NCI-H2196 (cell line): ENCODE results near the gene GRIK1.

Experiments used
- DNase-seq: peaks from one replicate; lab custom pipeline; 2025; ENCODE audit not compliant: unreplicated experiment; lab: John Stamatoyannopoulos, UW

GRIK1 gene

DNA sequence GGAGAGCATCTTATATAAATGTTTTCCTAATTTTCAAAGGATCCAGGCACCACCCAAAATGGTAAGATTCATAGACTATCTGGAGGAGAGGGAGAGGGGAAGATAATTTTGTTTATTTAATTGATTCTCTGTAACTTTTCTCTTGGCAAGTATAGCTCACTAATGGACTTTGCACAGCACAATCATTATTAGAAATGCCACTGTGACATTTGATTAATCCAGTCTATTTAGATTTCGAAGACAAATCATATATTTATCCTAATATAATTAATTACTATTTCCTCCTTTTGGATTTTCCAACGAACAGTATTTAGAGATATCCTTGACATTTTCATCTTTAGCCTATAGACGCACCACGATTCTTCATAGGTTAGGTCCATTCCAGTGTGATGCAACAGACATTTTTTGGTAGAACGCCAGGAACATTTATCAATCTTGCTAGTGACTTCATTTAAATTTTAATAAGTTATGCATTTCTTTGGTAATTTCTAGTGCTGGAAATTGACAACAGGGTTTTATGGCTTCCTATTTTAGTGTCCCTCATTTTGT is 152.4 kb downstream of the GRIK1 start:
- no peak for DNase-seq

- DNase-seq = no peak
These were observed 153.1 kb downstream of the GRIK1 start for GRCh38 chr21:29786496-29787360.

GRCh38 chr21:29777160-29777559 is 162.6 kb downstream of the GRIK1 start:
- no peak for DNase-seq

DNA sequence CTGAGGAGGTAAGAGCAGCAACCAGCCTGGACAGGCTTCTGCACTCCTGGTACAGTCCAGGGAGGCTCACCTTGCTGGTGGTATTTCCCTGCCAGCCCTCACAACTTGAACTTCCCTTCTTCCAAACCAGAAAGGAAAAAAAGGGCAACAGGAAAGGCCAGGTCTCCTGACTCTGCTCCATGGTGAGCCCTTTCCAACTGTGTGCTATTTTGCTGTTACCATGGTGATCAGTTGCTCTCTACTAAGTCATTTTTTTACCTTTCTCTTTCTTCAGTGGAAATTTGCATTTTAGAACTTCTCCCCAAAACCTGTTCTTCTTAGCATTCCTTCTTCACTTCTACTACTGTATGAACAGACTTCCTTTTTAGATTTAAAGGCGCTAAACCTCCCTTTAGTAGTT is 164.3 kb downstream of the GRIK1 start:
- no peak for DNase-seq

DNA sequence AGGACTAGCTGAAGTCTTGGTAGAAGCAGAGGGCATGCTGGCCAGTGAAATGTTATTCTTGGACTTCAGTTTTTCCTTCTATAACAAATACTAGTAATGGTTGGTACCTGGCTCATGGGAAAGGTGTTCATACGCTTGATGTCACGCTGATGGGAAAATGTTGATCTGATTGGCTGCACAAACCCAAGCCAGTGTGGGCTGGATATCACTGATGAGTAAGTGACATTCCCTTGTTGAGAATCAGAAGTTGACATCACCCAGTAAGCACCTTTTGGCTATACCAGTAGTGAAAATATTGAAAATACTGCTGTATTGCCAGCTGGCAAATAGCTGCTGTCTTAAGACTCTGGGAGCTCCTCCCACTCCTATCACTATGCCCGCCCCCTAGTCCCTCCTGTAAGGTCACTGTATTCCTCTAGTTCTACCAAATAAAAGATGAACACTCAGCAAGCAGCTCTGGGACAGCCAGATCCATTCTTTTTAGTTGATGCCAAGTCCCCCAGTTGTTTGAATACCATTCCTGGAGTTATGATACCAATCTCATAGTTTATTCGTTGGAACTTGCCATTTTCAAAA is 168.2 kb downstream of the GRIK1 start:
- no peak for DNase-seq

DNA sequence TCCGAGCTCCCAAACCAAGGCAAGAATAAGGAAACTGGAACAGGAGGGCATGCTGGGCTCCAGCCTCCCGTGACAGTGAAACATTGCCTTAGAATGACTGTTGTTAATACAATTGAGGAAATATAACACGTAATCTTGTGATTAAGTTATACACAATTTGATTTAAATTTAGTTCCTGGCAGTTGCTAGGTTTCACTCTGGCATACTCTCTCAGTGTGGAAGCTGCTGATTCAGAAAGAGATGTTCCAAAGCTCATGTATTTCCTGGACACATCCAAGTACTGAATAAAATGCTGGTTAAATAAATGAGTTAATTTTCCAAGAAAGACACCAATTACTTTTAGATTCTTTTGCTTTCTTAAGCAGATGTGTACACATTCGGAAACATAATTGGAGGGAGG is 176.1 kb downstream of the GRIK1 start:
- no peak for DNase-seq

DNA sequence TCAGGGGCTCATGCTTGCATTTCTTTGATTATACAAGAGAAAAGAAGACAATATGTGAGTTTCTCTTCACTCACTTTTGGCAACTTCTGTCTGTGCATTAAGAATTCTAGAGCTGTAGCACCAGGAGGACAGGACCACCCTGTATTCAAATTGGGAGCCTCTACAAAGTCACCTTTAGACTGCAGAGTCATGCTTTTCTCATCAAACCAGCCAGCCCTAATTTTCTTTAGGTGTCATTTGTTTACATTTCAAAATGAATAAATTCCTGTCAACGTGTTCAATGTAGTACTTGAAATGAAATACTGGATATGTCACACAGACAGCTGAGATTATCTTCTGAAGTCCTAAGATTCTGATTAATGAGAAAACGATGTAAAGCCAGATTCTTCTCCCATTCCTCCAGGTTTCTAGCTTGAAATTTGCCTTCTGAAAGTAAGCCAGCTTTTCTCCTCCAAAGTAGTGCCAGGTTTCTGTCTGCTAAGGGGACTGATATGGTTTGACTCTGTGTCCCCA is 177.2 kb downstream of the GRIK1 start:
- no peak for DNase-seq

- no peak for DNase-seq
These were observed 186.6 kb downstream of the GRIK1 start for GRCh38 chr21:29753216-29753615.

GRCh38 chr21:29751473-29752185 is 188.2 kb downstream of the GRIK1 start:
- DNase-seq = no peak

DNA sequence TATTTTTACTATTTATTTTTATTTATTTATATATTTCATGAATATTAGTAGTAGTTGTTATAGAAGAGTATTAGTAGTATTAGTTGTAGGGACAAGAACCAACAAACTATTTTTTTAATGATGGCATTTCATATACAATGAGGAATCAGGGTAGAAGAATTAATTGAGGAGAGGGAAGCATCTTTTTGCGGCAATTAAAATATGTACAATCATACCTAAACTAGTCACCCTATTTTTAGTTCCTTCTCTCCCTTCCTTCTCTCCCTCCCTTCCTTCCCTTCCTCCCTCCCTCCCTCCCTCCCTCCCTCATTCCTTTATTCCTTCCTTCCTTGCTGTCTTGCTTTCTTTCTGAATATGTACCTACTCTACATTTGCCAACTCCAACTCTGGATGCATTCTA is 189.8 kb downstream of the GRIK1 start:
- no peak for DNase-seq

- DNase-seq = no peak
These were observed 190.6 kb downstream of the GRIK1 start for GRCh38 chr21:29749223-29749622.

DNA sequence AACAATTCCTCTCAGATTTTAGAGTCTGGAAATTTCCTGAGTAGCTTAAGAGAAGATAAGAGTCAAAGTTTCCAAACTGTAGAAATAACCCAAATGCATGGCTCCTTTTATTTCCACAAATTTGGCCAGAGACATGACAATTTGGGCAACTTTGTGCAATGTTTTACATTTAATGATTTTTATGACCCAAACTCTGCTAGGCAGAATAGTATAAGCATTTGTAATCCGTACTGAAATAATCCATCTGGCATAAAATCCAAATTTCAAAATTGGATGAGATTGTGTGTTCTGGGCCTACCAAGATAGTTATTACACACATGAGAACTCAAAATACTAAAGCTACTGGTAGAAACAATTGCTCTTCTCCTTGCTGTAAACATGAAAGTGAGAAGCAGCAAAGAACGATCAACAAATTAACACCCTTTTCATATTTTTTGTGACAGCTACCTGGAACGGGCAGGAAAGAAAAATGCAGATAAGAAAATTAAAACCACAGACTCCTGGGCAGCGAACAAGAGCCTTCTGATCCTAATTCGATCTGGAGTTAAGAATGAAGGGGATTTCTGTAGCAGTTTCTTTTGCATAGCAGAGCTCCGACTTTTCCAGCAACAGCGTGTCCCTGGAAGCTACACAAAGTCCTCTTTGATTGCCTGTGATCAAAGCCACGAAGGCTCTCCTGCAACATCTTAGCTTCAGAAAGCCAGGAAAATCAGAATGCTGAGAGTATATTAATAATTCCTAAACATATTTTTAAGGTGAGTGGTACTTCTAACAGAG is 191.2 kb downstream of the GRIK1 start:
- no peak for DNase-seq

GRCh38 chr21:29741761-29742160 is 198.0 kb downstream of the GRIK1 start:
- no peak for DNase-seq

DNA sequence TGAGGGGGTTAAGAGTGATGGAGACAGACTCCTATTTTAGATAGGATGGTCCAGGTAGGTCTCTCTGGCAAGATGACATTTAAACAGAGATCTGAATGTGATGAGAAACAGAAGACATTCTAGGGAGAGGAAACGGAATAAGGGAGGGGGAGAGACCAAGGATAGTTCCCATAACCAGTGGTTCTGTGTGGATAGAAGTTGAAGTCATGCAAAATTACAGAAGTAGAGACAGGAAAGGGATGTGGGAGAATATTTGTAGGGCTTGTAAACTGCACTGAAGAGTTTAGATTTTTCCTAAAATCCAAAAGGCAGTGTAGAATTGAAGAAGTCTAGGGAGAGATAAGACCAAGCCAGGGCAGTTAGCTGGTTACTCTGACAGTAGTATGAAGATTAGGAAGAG is 200.6 kb downstream of the GRIK1 start:
- no peak for DNase-seq

DNA sequence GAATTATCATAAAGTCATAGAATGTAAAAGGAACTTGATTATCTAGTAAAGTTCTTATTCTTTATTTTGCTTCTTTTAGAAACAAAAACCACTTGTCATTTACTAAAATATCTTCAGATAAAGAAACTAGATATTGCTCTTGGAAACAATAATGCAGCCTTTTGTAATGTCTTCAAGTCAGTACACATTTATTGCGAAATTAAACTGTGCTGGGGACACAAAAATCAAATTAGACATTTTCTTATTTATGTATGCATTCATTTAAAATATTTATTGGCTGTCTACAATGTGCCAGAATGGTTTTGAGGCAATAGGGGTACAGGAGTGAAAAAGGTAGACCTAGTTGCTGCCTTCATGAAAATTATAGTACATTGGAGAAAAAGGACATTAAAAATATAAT is 201.1 kb downstream of the GRIK1 start:
- no peak for DNase-seq

- DNase-seq = no peak
These were observed 202.6 kb downstream of the GRIK1 start for GRCh38 chr21:29737186-29737585.

DNA sequence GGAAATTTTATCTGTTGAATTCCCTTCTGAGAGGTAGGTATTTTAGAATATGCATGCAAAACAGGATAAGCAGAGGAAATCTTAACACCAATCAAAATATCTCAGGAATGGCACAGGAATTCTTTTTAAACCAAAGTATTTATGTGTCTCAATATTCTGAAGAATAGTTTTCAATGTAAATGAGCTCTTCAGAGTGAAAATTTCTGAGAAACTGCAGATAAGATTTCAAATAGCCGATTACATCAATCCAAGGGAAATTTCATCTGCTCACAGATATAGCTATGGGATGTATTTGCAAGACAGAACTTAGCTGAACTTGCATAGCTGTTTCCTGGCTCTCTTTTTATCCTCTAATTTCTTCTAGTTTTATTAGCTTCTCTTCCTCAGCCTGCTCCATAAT is 209.5 kb downstream of the GRIK1 start:
- no peak for DNase-seq

DNA sequence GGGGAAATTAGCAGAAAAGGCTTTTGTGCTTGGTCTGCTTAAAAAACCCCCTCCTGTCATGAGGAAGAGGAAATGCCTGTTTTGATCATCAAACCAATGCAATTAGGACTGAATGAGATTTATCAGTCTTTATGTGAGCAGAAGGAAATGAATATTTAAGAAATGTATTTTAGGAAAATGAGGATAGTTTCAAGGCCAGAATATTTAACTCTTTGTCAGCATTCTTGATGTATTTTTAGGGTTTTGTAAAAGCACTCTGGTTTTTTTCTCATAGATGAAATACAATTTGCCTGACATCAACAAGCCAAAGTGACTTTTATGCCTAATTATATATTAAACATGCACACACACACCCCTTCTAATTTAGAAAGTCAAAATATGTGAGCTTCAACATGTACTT is 213.8 kb downstream of the GRIK1 start:
- DNase-seq = no peak

GRCh38 chr21:29725025-29725736 is 214.6 kb downstream of the GRIK1 start:
- no peak for DNase-seq

DNA sequence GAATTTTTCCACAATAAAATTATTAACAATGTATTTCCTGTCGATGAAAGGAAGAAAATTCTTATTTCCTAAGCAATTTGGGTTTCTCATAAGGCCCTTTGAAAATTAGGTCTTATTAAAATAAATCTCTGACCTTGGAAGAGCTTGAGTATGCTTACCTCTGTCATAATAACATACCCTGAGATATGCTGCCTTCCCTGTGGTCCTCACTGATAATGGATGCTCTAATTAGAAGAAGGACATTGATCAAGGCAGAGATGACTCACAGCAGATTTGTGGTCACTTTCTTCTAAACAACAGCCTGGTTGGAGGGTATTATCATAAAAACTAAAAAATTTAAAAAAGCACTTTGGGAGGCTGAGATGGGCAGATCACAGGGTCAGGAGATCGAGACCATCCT is 217.8 kb downstream of the GRIK1 start:
- no peak for DNase-seq
